ENCODE results near the gene RWDD2A.

DNA sequence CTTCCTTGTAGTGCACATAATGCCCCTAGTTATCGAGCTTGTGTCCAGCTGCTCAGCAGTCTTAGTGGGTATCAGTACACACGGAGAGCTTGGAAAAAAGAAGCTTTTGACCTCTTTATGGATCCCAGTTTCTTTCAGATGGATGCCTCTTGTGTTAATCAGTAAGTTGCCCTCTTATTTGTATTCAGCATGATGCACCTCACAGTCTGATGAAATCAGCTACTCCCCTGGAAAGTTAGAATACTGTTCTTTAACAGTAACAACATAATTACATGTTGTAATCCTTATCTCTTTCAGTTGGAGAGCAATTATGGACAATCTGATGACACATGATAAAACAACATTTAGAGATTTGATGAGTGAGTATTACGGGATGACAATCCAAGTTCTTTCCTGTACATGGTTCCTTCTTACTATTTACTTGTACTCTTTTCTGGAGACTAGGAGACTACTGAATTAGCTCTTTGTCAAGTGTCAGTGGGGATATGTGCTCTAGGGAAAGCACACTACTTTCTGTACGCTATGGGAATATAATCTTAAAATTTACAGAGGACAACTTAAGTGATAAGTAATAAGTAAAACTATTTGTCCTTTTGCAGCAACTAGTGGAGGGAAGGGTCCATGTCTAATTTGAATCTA, 39.2 kb upstream of the RWDD2A start:
- TF ChIP-seq, protein P1, sequence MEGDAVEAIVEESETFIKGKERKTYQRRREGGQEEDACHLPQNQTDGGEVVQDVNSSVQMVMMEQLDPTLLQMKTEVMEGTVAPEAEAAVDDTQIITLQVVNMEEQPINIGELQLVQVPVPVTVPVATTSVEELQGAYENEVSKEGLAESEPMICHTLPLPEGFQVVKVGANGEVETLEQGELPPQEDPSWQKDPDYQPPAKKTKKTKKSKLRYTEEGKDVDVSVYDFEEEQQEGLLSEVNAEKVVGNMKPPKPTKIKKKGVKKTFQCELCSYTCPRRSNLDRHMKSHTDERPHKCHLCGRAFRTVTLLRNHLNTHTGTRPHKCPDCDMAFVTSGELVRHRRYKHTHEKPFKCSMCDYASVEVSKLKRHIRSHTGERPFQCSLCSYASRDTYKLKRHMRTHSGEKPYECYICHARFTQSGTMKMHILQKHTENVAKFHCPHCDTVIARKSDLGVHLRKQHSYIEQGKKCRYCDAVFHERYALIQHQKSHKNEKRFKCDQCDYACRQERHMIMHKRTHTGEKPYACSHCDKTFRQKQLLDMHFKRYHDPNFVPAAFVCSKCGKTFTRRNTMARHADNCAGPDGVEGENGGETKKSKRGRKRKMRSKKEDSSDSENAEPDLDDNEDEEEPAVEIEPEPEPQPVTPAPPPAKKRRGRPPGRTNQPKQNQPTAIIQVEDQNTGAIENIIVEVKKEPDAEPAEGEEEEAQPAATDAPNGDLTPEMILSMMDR (conservative IDR thresholded peaks at IDR 0.05; ENCODE audit: low read length) = no peak
- TF ChIP-seq EZH2phosphoT487 (IDR thresholded peaks at IDR 0.05; ENCODE audit: borderline replicate concordance, low read depth, low read length) = no peak

Data from OCI-LY7 (cell line).